GM19351 (cell line): Measurements from ENCODE around the gene TMEM161B.
"Not testable (repeated sequence)": the region's sequence is repeated elsewhere in the genome, so short reads cannot be mapped to it uniquely, and the experiment has no call there.

ENCODE experiments used
- ATAC-seq: cut with Tn5 transposase; IDR thresholded peaks from one replicate; pipeline ENCODE4 v1.9.1; 2021; ENCODE audit warnings: mild to moderate bottlenecking, moderate library complexity; ENCODE audit not compliant: unreplicated experiment

Gene TMEM161B

GRCh38 chr5:88188458-88189132 is 80.0 kb downstream of the TMEM161B start:
- ATAC-seq = no peak

GRCh38 chr5:88183255-88183654 is 85.4 kb downstream of the TMEM161B start:
- peak; percentile 50 for ATAC-seq

GRCh38 chr5:88177486-88177885 is 91.2 kb downstream of the TMEM161B start:
- not testable (repeated sequence) for ATAC-seq

- ATAC-seq = no peak
These were observed 95.5 kb downstream of the TMEM161B start for GRCh38 chr5:88172847-88173758.

GRCh38 chr5:88159591-88159990 is 109.1 kb downstream of the TMEM161B start:
- no peak for ATAC-seq

GRCh38 chr5:88158056-88158455 is 110.6 kb downstream of the TMEM161B start:
- ATAC-seq = no peak

GRCh38 chr5:88154891-88155290 is 113.8 kb downstream of the TMEM161B start:
- ATAC-seq = no peak

GRCh38 chr5:88150747-88151146 is 117.9 kb downstream of the TMEM161B start:
- no peak for ATAC-seq

- ATAC-seq = no peak
These were observed 122.8 kb downstream of the TMEM161B start for GRCh38 chr5:88145611-88146467.

- ATAC-seq = no peak
These were observed 123.4 kb downstream of the TMEM161B start for GRCh38 chr5:88145221-88145610.
